ENCODE data around the gene NPNT. TPM values are rescaled to one million over a fixed set of nuclear protein-coding genes. Genes with fewer than 3 reads are reported as not detected.

NPNT gene
- total RNA-seq, 3 donors from 2014 or later = 1.4 to 26.8 (median 11.1) TPM

- Histone ChIP-seq H3K36me3 (no peaks in the 10 kb centered on the region), H3K9me3 (no peaks in the 10 kb centered on the region), H3K4me1 (no peaks in the 10 kb centered on the region), H3K4me3 (no peak overlapping the region), H3K27me3 (no peaks in the 10 kb centered on the region), H3K27ac (no peak overlapping the region)
- DNase-seq (ENCODE audit: low spot score in 2 of 2) = no peak
- intact Hi-C loops (cut with DNase I; ENCODE audit: low total_unique reads) = no loop called here
- TF ChIP-seq POLR2AphosphoS5 (IDR thresholded peaks at IDR 0.05) (no peak), POLR2A (IDR thresholded peaks at IDR 0.05) (no peak), CTCF (IDR thresholded peaks at IDR 0.05) (no peak)
These were observed 62.4 kb downstream of the NPNT start for GRCh38 chr4:105957680-105958079.

- DNase-seq (ENCODE audit: low spot score in 2 of 2) = no peak
- Histone ChIP-seq H3K36me3 (no peaks in the 10 kb centered on the region), H3K4me3 (no peak overlapping the region), H3K9me3 (no peaks in the 10 kb centered on the region), H3K27me3 (no peaks in the 10 kb centered on the region), H3K27ac (no peak overlapping the region), H3K4me1 (peaks cover 0 to 5% of the 10 kb centered on the region in 2 donors)
- TF ChIP-seq POLR2A (IDR thresholded peaks at IDR 0.05) = no peak
- TF ChIP-seq POLR2AphosphoS5 (IDR thresholded peaks at IDR 0.05) = no peak
- no peak for TF ChIP-seq CTCF (IDR thresholded peaks at IDR 0.05)
- intact Hi-C loops (cut with DNase I; ENCODE audit: low total_unique reads) = no loop called here
These were observed 68.5 kb downstream of the NPNT start for GRCh38 chr4:105963461-105964400.

- H3K4me3 ChIP-seq = no peak overlapping the region
- DNase-seq (ENCODE audit: low spot score in 2 of 2) = no peak
- H3K36me3 ChIP-seq = no peaks in the 10 kb centered on the region
- no peaks in the 10 kb centered on the region for H3K9me3 ChIP-seq
- intact Hi-C loops (cut with DNase I; ENCODE audit: low total_unique reads) = no loop called here
- peaks cover 0 to 5% of the 10 kb centered on the region in 2 donors for H3K4me1 ChIP-seq
- no peak overlapping the region for H3K27ac ChIP-seq
- TF ChIP-seq POLR2AphosphoS5 (IDR thresholded peaks at IDR 0.05) = no peak
- no peaks in the 10 kb centered on the region for H3K27me3 ChIP-seq
These were observed 70.0 kb downstream of the NPNT start for GRCh38 chr4:105965183-105965800.

- peaks cover 0 to 5% of the 10 kb centered on the region in 2 donors for H3K4me1 ChIP-seq
- no peaks in the 10 kb centered on the region for H3K27me3 ChIP-seq
- intact Hi-C loops (cut with DNase I; ENCODE audit: low total_unique reads) = no loop called here
- TF ChIP-seq POLR2AphosphoS5 (IDR thresholded peaks at IDR 0.05) (no peak), CTCF (IDR thresholded peaks at IDR 0.05) (no peak), POLR2A (IDR thresholded peaks at IDR 0.05) (no peak)
- H3K4me3 ChIP-seq = no peak overlapping the region
- H3K36me3 ChIP-seq = no peaks in the 10 kb centered on the region
- no peak for DNase-seq (ENCODE audit: low spot score in 2 of 2)
- H3K9me3 ChIP-seq = no peaks in the 10 kb centered on the region
- no peak overlapping the region for H3K27ac ChIP-seq
These were observed 70.8 kb downstream of the NPNT start for GRCh38 chr4:105966051-105966450.

GRCh38 chr4:105967058-105967658 lies 71.9 kb downstream of the NPNT start:
- Histone ChIP-seq H3K36me3 (no peaks in the 10 kb centered on the region), H3K9me3 (no peaks in the 10 kb centered on the region), H3K27ac (peak overlapping the region in 1 of 2 donors; percentile 40), H3K4me1 (peaks cover 0 to 5% of the 10 kb centered on the region in 2 donors), H3K4me3 (peak overlapping the region in 2 of 3 donors; percentile 14 to 46), H3K27me3 (no peaks in the 10 kb centered on the region)
- TF ChIP-seq CTCF (IDR thresholded peaks at IDR 0.05) = no peak
- TF ChIP-seq POLR2AphosphoS5 (IDR thresholded peaks at IDR 0.05) = no peak
- no peak for TF ChIP-seq POLR2A (IDR thresholded peaks at IDR 0.05)
- intact Hi-C loops (cut with DNase I; ENCODE audit: low total_unique reads) = no loop called here
- DNase-seq (ENCODE audit: low spot score in 2 of 2) = no peak

Measured in breast epithelium (tissue), 4 donors.